Effector memory CD4-positive, alpha-beta T cell (primary cell): Measurements from ENCODE around the gene TMEM161A.

ENCODE experiments used
- DNase-seq, 3 donors: peaks; one replicate each; pipeline ENCODE4 v3.0.0-alpha.2; 2020
- H3K27ac ChIP-seq: 2 replicates; pipeline ENCODE4 v1.7.0; 2013; ENCODE audit warnings: mild to moderate bottlenecking, low read length, moderate library complexity; ENCODE audit not compliant: insufficient read depth, poor library complexity, severe bottlenecking
- H3K27me3 ChIP-seq: replicated peaks from 2 replicates; pipeline ENCODE4 v1.7.0; 2013; ENCODE audit warnings: mild to moderate bottlenecking, low read length; ENCODE audit not compliant: insufficient read depth, control insufficient read depth, poor library complexity, severe bottlenecking
- H3K36me3 ChIP-seq: 2 replicates; pipeline ENCODE4 v1.7.0; 2013; ENCODE audit warnings: mild to moderate bottlenecking, low read length, moderate library complexity; ENCODE audit not compliant: control insufficient read depth, insufficient read depth
- H3K4me1 ChIP-seq: 2 replicates; pipeline ENCODE4 v1.7.0; 2013; ENCODE audit warnings: low read length, mild to moderate bottlenecking; ENCODE audit not compliant: control insufficient read depth, insufficient read depth, poor library complexity, severe bottlenecking
- H3K4me3 ChIP-seq: 2 replicates; pipeline ENCODE4 v1.7.0; 2013; ENCODE audit warnings: low read length, low read depth, mild to moderate bottlenecking; ENCODE audit not compliant: insufficient read depth, poor library complexity, severe bottlenecking
- H3K9me3 ChIP-seq: 2 replicates; pipeline ENCODE4 v1.7.0; 2013; ENCODE audit warnings: mild to moderate bottlenecking, low read length, moderate library complexity; ENCODE audit not compliant: control insufficient read depth

Gene TMEM161A

GRCh38 chr19:19098703-19099632, 39.3 kb downstream of the TMEM161A start:
- DNase-seq = no peak
- Histone ChIP-seq H3K4me1 (no peaks in the 10 kb centered on the region), H3K27ac (no peak overlapping the region), H3K4me3 (no peak overlapping the region), H3K36me3 (peaks cover 14% of the 10 kb centered on the region), H3K9me3 (no peaks in the 10 kb centered on the region), H3K27me3 (no peaks in the 10 kb centered on the region)

GRCh38 chr19:19098084-19098702, 40.1 kb downstream of the TMEM161A start:
- no peak for DNase-seq
- Histone ChIP-seq H3K27ac (no peak overlapping the region), H3K9me3 (no peaks in the 10 kb centered on the region), H3K4me3 (no peak overlapping the region), H3K27me3 (no peaks in the 10 kb centered on the region), H3K4me1 (no peaks in the 10 kb centered on the region), H3K36me3 (peaks cover 14% of the 10 kb centered on the region)

- no peak for DNase-seq
- Histone ChIP-seq H3K4me1 (no peaks in the 10 kb centered on the region), H3K27me3 (no peaks in the 10 kb centered on the region), H3K27ac (no peak overlapping the region), H3K9me3 (no peaks in the 10 kb centered on the region), H3K36me3 (peaks cover 14% of the 10 kb centered on the region), H3K4me3 (no peak overlapping the region)
Measured at GRCh38 chr19:19096641-19097627, 41.3 kb downstream of the TMEM161A start.

- Histone ChIP-seq H3K27me3 (no peaks in the 10 kb centered on the region), H3K4me3 (no peak overlapping the region), H3K4me1 (no peaks in the 10 kb centered on the region), H3K36me3 (peaks cover 4% of the 10 kb centered on the region), H3K27ac (no peak overlapping the region), H3K9me3 (no peaks in the 10 kb centered on the region)
- DNase-seq = no peak
Measured at GRCh38 chr19:19095691-19096090, 42.6 kb downstream of the TMEM161A start.

- Histone ChIP-seq H3K4me3 (no peak overlapping the region), H3K27me3 (no peaks in the 10 kb centered on the region), H3K9me3 (no peaks in the 10 kb centered on the region), H3K4me1 (no peaks in the 10 kb centered on the region), H3K36me3 (no peaks in the 10 kb centered on the region), H3K27ac (no peak overlapping the region)
- DNase-seq = no peak
Measured at GRCh38 chr19:19094513-19094912, 43.8 kb downstream of the TMEM161A start.

- Histone ChIP-seq H3K4me3 (no peak overlapping the region), H3K4me1 (no peaks in the 10 kb centered on the region), H3K36me3 (no peaks in the 10 kb centered on the region), H3K27ac (no peak overlapping the region), H3K27me3 (no peaks in the 10 kb centered on the region), H3K9me3 (no peaks in the 10 kb centered on the region)
- no peak for DNase-seq
Measured at GRCh38 chr19:19087676-19088075, 50.6 kb downstream of the TMEM161A start.

GRCh38 chr19:19083413-19084178, 54.7 kb downstream of the TMEM161A start:
- no peak for DNase-seq
- no peak overlapping the region for H3K27ac ChIP-seq
- no peak overlapping the region for H3K4me3 ChIP-seq
- no peaks in the 10 kb centered on the region for H3K4me1 ChIP-seq
- no peaks in the 10 kb centered on the region for H3K36me3 ChIP-seq
- H3K9me3 ChIP-seq = no peaks in the 10 kb centered on the region
- H3K27me3 ChIP-seq = no peaks in the 10 kb centered on the region

- Histone ChIP-seq H3K9me3 (no peaks in the 10 kb centered on the region), H3K27me3 (no peaks in the 10 kb centered on the region), H3K4me3 (no peak overlapping the region), H3K36me3 (no peaks in the 10 kb centered on the region), H3K4me1 (no peaks in the 10 kb centered on the region), H3K27ac (no peak overlapping the region)
- DNase-seq = no peak
Measured at GRCh38 chr19:19081642-19082151, 56.6 kb downstream of the TMEM161A start.

GRCh38 chr19:19079571-19079970, 58.7 kb downstream of the TMEM161A start:
- H3K9me3 ChIP-seq = no peaks in the 10 kb centered on the region
- no peaks in the 10 kb centered on the region for H3K27me3 ChIP-seq
- DNase-seq = no peak
- H3K4me1 ChIP-seq = no peaks in the 10 kb centered on the region
- H3K27ac ChIP-seq = no peak overlapping the region
- H3K36me3 ChIP-seq = no peaks in the 10 kb centered on the region
- H3K4me3 ChIP-seq = no peak overlapping the region
